GM12873 (cell line): Measurements from ENCODE around the gene WWOX.
A peak's percentile ranks its signal among the peaks of the same experiment; 100 is the strongest.

Source experiments
- CTCF ChIP-seq: IDR thresholded peaks from 2 replicates; pipeline ENCODE4 v1.5.1; 2012; ENCODE audit warnings: low read depth, mild to moderate bottlenecking, moderate library complexity, low read length, control low read depth; ENCODE audit not compliant: insufficient read depth; ENCODE audit errors: missing control alignments

WWOX gene

GRCh38 chr16:79045191-79045590 lies 945.7 kb downstream of the WWOX start:
- no peak for TF ChIP-seq CTCF

GRCh38 chr16:79047337-79047736 lies 947.9 kb downstream of the WWOX start:
- peak; percentile 68 for TF ChIP-seq CTCF

GRCh38 chr16:79049040-79049439 lies 949.6 kb downstream of the WWOX start:
- TF ChIP-seq CTCF = no peak

GRCh38 chr16:79050063-79050462 lies 950.6 kb downstream of the WWOX start:
- TF ChIP-seq CTCF = no peak

- no peak for TF ChIP-seq CTCF
Observed at GRCh38 chr16:79051313-79051712, 951.9 kb downstream of the WWOX start.

GRCh38 chr16:79053577-79053976 lies 954.1 kb downstream of the WWOX start:
- TF ChIP-seq CTCF = no peak

- TF ChIP-seq CTCF = no peak
Observed at GRCh38 chr16:79054211-79054984, 954.9 kb downstream of the WWOX start.
